Inflammatory macrophage (primary cell): ENCODE measurements around the gene ZNF683.

Experiments
- DNase-seq, 2 donors: peaks; one replicate each; pipeline ENCODE4 v3.0.0-alpha.2; 2020 to 2022

The ZNF683 gene

GRCh38 chr1:26357121-26357602 lies 15.4 kb downstream of the ZNF683 start:
- DNase-seq = no peak

GRCh38 chr1:26356106-26356505 lies 16.4 kb downstream of the ZNF683 start:
- no peak for DNase-seq

- DNase-seq = no peak
Observed at GRCh38 chr1:26354972-26355371, 17.6 kb downstream of the ZNF683 start.

- DNase-seq = no peak
Observed at GRCh38 chr1:26353976-26354820, 18.4 kb downstream of the ZNF683 start, which contains the start of gene CRYBG2. Gene CRYBG2 (minus strand): TSS chr1:26354130. CDS start chr1:26346657, 7,473 bp downstream.

DNA sequence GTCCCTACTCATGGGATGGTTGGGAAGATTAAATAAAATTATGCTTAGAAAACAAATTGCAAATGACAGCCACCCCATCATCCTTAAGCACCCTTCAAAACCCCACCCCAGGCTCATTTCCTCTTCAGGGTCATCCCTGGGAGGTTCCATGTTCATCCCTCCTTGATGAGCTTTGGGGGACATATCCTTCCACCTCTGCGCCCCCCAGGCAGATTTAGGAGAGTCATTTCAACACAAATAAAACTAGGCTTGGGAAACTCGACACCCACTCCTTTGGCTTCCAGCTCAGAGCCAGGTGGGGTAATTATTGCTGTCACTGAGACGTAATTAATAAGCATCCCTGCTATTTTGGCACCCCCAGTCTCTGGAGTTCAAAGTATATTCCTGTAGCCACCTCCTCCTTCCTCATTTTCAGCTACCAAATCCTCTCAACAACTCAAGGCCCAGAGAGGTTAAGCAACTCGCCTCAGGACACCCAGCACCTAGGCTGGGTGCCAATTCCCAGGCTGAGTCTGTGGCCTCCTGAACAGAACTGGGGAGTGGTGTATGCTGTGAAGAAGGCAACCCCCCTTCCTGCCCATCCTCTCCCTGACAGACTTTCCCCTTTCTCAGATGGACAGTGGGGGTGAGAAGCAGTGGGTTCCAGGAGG lies 19.2 kb downstream of the ZNF683 start:
- DNase-seq = no peak

DNA sequence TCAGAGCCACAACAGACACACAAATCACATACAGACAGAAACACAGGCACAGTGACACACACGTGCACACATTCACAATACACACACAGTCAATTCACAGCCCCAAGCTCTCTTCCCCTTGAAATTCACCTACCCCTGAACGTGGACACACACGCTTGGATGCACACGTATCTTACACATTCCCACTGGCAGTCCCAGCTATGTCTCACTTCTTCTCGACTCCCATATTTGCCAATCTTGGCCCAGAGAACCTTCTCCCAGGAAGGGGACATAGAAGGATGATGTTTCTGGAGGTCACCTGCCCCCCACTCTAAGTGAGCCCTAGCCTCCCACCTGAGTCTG lies 20.2 kb downstream of the ZNF683 start:
- no peak for DNase-seq

DNA sequence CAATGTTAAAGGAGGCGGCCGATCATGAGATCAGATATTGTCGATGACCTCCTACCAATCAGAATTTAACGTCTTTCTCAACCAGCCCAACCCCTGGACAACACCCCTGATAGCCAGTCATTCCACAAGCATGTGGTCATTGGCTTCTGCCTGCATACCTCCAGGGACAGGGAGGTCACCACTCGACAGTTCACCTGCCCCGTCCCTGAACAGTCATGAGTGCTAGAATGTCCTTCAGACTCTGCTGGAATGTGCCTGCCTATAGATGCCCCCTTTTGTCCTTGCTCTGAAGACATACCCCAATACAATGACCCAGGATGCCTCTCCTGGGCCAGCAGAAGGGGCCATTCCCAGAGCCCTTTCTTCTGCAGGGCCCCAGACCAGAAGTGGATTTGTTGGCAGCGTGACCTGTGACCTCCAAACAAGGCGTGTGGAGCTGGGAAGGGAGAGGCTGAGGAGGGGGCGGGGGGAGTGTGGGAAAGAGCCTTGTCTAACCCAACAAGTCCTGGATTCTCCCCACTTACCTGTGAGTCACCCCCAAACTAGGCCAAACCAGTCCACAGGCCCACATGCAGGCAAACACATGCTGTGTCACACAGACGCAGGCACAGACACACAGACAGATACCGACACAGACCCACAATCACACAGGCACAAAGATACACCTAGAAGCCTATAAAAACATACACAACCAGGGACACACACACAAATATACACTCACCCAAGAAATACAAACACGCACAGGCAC lies 20.8 kb downstream of the ZNF683 start:
- DNase-seq = no peak

GRCh38 chr1:26350701-26351589 lies 21.6 kb downstream of the ZNF683 start:
- no peak for DNase-seq

- no peak for DNase-seq
Observed at GRCh38 chr1:26350343-26350700, 22.2 kb downstream of the ZNF683 start.

DNA sequence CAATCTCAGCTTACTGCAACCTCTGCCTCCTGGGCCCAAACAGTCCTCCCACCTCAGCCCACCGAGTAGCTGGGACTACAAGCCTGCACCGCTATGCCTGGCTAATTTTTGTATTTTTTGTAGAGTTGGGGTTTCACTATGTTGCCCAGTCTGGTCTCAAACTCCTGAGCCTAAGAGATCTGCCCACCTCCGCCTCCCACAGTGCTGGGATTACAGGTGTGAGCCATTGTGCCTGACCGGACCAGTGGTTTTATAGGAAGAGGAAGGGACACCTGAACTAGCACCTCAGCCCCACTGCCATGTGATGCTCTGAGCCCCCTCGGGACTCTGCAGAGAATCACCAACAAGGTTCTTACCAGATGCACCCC lies 22.7 kb downstream of the ZNF683 start:
- no peak for DNase-seq

- DNase-seq = no peak
Observed at GRCh38 chr1:26349188-26349876, 23.2 kb downstream of the ZNF683 start.

GRCh38 chr1:26346274-26347033 lies 26.1 kb downstream of the ZNF683 start:
- DNase-seq = peak in 1 of 2 donors; percentile 8

DNA sequence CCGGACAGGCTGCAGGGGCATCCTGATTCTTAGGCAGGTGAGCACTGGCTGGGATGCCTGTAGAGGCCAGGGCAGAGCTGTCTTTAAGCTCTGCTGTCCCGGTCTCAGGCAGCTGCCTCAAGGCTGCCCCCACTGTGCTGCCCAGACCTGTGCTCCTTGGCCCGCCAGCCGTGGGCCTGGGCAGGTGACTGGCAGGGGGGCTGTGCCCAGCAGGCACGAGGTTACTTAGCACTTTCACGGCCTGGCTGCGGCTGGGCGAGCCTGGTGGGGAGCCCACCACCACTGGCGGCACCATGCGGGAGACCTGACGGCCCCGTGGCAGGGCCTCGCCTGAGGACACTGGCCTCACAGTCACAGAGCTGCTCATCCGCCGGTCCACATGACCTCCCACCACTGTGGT lies 26.8 kb downstream of the ZNF683 start:
- no peak for DNase-seq

- no peak for DNase-seq
Observed at GRCh38 chr1:26344147-26344920, 28.2 kb downstream of the ZNF683 start.

DNA sequence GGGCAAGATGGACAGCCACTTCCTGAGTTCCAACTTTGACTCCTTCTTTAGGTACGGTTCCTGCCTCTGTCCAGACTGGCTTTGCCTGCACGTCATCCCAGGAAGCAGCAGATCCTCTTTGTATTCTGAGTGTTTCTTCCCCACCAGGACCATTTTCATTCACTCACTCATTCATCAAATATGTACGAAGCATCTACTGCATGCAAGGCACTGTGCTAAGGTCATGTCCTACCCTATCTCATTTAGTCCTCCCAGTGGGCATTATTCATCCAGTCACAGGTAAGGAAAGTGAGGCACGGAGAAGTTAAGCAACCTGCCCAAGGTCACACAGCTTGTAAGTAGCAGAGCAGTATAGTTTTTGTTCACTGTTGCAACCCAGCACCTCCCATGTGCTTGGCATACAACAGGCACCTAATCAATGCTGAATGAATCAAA lies 32.5 kb downstream of the ZNF683 start:
- DNase-seq = no peak

GRCh38 chr1:26338670-26339069 lies 33.9 kb downstream of the ZNF683 start:
- DNase-seq = no peak

DNA sequence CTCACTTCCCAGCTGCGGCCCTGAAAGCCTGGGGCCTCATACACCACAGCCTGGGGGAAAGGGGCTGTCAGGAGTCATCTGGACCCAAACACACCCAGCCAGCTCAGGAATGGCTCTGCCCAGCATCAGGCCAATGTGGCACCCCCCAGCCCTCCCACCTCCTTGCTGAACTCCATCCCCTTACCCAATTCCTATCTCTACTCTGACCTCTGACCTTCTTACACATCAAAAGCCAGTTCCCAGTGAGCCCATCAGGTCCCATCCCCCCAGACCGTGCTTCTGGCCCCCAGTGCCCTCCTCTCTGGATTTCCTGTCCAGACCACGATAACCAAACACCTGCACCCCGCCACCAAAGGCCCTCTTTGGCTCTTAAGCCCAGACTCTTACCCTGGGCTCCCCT lies 34.9 kb downstream of the ZNF683 start:
- DNase-seq = no peak

DNA sequence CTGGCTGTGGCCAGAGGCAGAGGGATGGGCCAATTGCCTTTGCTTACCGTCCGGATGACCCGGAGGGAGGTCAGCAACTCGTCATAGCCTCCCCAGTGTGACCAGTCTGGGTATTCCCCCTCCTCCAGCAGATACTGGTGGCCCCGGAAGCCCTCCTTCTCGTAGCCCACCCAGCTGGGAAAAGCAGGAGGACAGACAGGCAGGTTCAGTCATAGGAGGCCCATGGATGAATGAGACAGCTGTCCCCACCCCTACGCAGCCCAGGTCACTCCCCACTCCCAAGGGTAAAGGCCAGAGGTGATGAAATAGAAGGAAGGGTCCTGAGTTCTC lies 35.4 kb downstream of the ZNF683 start:
- DNase-seq = no peak

- peak; percentile 21 to 42 for DNase-seq
Observed at GRCh38 chr1:26336477-26337205, 35.9 kb downstream of the ZNF683 start.
